Measurements from ENCODE around the gene LMAN1. TPM values are rescaled to one million over a fixed set of nuclear protein-coding genes. Genes with fewer than 3 reads are reported as not detected.

Gene LMAN1
- total RNA-seq, 4 donors from 2014 or later, result 67.1 to 80.3 (median 70.6) TPM

DNA sequence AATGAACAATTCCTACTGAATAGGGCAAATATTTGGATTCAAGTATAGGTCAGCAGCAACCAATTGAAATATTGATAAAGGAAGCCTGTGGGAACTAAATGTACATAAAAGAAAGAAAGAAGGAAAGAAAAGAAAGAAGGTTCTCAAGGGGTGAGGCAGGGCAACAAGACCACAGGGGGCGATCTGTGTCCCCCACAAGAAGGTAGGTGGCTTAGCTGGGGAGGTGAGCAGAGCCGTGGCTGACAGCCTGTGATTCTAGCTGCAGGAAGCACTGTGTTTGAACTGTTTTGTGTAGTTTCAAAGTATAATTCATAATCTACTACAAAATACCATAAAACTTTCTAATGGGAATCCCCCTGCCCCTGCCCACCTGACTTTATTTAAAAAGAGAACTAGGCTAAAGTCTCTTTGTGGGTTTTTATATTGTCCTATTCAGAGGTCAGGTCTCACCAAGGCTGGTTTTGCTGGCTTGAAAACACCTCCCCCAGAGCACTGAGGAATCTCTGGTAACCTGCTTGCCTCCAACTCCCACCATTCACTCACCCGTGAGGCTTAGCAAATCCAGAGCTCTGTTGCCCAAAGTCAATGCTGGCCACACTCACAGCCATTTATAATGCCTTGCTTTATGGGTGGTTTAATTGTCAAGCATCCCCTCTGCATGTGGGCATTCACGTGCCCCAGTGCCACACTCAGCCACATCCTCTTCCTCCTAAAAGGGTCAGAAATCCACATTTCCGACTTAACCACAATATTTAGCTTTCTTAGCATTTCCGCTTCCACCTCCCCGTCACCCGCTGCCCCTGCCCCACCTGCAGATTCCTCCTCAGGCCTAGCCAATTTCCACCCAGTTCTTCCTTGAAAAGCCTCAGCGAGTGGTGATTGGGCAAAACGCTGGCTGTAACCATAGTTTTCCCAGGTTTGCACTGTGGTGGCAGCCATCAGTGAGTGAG lies 36.4 kb upstream of the LMAN1 start:
- 58 to 68% methylated on average over 8 to 9 of the region's 10 CpGs for WGBS, 2 donors
- no peaks in the 10 kb centered on the region for H3K9me3 ChIP-seq
- TF ChIP-seq, protein P1, sequence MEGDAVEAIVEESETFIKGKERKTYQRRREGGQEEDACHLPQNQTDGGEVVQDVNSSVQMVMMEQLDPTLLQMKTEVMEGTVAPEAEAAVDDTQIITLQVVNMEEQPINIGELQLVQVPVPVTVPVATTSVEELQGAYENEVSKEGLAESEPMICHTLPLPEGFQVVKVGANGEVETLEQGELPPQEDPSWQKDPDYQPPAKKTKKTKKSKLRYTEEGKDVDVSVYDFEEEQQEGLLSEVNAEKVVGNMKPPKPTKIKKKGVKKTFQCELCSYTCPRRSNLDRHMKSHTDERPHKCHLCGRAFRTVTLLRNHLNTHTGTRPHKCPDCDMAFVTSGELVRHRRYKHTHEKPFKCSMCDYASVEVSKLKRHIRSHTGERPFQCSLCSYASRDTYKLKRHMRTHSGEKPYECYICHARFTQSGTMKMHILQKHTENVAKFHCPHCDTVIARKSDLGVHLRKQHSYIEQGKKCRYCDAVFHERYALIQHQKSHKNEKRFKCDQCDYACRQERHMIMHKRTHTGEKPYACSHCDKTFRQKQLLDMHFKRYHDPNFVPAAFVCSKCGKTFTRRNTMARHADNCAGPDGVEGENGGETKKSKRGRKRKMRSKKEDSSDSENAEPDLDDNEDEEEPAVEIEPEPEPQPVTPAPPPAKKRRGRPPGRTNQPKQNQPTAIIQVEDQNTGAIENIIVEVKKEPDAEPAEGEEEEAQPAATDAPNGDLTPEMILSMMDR (IDR thresholded peaks at IDR 0.05), result no peak
- intact Hi-C loops (cut with DNase I), result no loop called here
- no peak for DNase-seq
- no peaks in the 10 kb centered on the region for H3K4me1 ChIP-seq
- H3K27ac ChIP-seq, result no peak overlapping the region
- H3K36me3 ChIP-seq, result no peaks in the 10 kb centered on the region
- H3K27me3 ChIP-seq, result peaks cover 0 to 12% (median 0%) of the 10 kb centered on the region in 4 donors
- H3K4me3 ChIP-seq, result no peak overlapping the region

DNA sequence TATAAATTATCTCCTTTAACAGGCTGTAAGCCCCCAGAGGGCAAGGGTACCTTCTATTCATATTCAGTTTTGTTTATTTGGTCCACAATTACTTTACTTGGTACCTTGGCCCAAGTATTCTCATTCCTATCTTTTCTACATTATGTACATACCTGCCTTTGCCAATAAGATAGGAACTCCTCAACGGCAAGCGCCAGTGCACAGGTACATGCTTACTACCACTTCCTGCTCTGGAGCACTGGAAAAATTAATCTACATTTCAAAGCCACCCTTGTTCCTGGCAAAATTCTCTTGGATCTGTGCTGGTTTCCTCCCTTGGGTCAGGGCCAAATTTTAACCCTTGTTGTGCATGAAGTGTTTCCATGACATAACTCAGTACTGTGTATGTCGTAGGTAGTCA lies 34.3 kb upstream of the LMAN1 start:
- peaks cover 0 to 12% (median 0%) of the 10 kb centered on the region in 4 donors for H3K27me3 ChIP-seq
- no peaks in the 10 kb centered on the region for H3K9me3 ChIP-seq
- intact Hi-C loops (cut with DNase I), result no loop called here
- no peak overlapping the region for H3K27ac ChIP-seq
- no peaks in the 10 kb centered on the region for H3K36me3 ChIP-seq
- H3K4me3 ChIP-seq, result no peak overlapping the region
- WGBS, 2 donors, result 39 to 63% methylated on average over 3 of the region's 3 CpGs
- H3K4me1 ChIP-seq, result no peaks in the 10 kb centered on the region
- TF ChIP-seq, protein P1 (IDR thresholded peaks at IDR 0.05), result no peak
- TF ChIP-seq POLR2A (IDR thresholded peaks at IDR 0.05), result no peak
- no peak for DNase-seq

DNA sequence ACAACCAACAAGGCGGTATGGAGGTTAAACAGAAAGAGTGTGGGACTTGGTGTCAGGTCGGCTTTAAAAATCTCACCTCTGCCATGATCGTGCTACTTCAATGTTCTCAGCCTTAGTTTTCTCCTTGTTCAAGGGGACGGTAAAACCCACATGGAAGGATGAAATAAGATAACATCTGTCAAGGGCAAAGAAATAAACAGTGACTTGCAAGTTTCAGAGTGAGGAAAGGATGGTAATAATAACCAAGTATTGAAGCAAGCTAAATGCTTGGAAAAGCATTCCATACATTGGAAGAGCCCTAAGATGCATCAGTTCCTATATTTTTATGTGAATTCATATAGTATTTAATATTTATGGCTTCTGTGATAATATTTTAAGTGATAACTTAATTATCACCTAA lies 29.8 kb upstream of the LMAN1 start:
- H3K4me1 ChIP-seq, result no peaks in the 10 kb centered on the region
- no peak for DNase-seq
- H3K27ac ChIP-seq, result no peak overlapping the region
- TF ChIP-seq, protein P1 (IDR thresholded peaks at IDR 0.05), result no peak
- TF ChIP-seq POLR2A (IDR thresholded peaks at IDR 0.05), result no peak
- WGBS, 2 donors, result 71 to 73% methylated on average over 4 of the region's 4 CpGs
- intact Hi-C loops (cut with DNase I), result no loop called here
- H3K9me3 ChIP-seq, result no peaks in the 10 kb centered on the region
- no peaks in the 10 kb centered on the region for H3K36me3 ChIP-seq
- peaks cover 0 to 8% (median 0%) of the 10 kb centered on the region in 4 donors for H3K27me3 ChIP-seq
- H3K4me3 ChIP-seq, result no peak overlapping the region

DNA sequence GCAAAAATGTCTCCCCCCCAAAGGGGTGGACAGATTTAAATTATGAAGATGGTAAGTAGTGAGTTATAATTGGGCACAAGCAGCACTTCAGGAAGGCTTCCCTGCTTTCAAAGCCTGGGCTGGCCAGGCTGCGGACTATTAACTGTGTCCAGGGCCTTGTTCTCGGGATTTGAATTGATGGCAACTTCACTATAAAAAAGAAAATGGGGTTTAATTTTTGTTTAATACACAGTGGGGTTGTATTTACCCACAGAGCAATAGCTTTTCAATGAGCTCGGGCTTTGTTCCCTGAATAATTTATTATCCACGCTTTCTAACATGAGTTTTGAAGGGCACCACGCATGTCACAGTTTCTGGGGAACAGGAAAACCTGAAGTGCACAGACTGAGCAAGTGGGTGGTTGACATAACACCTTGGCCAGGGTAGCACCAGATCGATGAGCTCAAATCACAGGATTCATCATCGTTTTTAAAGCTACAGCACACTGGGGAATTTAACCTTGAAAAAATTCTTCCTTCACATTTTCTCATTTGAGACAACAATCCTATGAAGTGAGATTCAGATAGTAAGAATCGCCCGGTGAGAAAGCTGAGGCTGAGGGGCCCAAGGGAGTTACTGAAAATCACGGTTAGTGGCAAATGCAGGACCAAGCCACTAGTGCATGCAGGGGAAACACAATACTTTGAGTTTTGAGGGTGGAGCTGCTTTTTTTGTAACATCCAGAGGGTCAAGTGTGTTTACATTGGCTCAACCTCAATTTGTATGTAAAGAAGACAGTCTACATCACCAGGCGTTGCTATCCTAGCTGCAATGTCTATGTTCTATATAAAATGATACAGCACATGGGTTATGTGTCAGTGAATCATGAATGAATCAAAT lies 28.9 kb upstream of the LMAN1 start:
- no peaks in the 10 kb centered on the region for H3K36me3 ChIP-seq
- no peak overlapping the region for H3K27ac ChIP-seq
- 67 to 69% methylated on average over 11 of the region's 11 CpGs for WGBS, 2 donors
- H3K9me3 ChIP-seq, result no peaks in the 10 kb centered on the region
- no peak overlapping the region for H3K4me3 ChIP-seq
- DNase-seq, result no peak
- no peaks in the 10 kb centered on the region for H3K4me1 ChIP-seq
- no peak for TF ChIP-seq POLR2A (IDR thresholded peaks at IDR 0.05)
- TF ChIP-seq, protein P1 (IDR thresholded peaks at IDR 0.05), result no peak
- peaks cover 0 to 3% (median 0%) of the 10 kb centered on the region in 4 donors for H3K27me3 ChIP-seq
- intact Hi-C loops (cut with DNase I), result no loop called here

Measured in esophagus squamous epithelium (tissue), 5 donors.